ENCODE results near the gene EPB41L2.

The EPB41L2 gene

GRCh38 chr6:130903007-130903406, 160.0 kb downstream of the EPB41L2 start:
- H3K4me3 Mint-ChIP-seq: no peak overlapping the region

DNA sequence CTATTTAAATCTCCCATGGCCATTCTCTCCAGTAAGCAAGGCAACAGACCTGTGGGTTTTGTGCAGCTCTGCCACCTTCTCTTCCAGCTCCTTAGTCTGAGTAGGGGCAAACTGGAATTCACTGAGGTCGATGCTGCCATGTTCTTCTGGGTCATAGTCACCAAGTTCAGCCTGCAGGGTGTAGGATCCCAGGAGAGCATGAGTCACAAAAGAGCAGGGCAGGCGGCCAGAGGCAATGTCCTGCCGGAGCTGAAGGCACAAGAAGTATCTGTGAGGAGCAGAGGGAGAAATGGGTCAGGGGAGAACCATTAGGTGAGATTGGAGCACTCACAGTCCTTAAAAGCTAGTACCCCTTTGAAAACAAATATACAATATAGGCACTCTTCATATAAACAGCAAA, 162.1 kb downstream of the EPB41L2 start:
- H3K4me1 Mint-ChIP-seq (ENCODE audit: low read depth): no peaks in the 10 kb centered on the region
- peaks cover 5% of the 10 kb centered on the region for H3K36me3 Mint-ChIP-seq
- H3K9me3 Mint-ChIP-seq (ENCODE audit: low read depth): no peaks in the 10 kb centered on the region
- no peak overlapping the region for H3K27ac Mint-ChIP-seq
- no peaks in the 10 kb centered on the region for H3K27me3 Mint-ChIP-seq
- H3K4me3 Mint-ChIP-seq: no peak overlapping the region

More at GRCh38 chr6:130903007-130903406, 160.0 kb downstream of the EPB41L2 start:
- Mint-ChIP-seq H3K27ac (no peak overlapping the region), H3K36me3 (peaks cover 9% of the 10 kb centered on the region), H3K4me1 (ENCODE audit: low read depth) (no peaks in the 10 kb centered on the region), H3K27me3 (no peaks in the 10 kb centered on the region), H3K9me3 (ENCODE audit: low read depth) (no peaks in the 10 kb centered on the region)

- no peaks in the 10 kb centered on the region for H3K27me3 Mint-ChIP-seq
- no peaks in the 10 kb centered on the region for H3K9me3 Mint-ChIP-seq (ENCODE audit: low read depth)
- no peak overlapping the region for H3K27ac Mint-ChIP-seq
- no peak overlapping the region for H3K4me3 Mint-ChIP-seq
- no peaks in the 10 kb centered on the region for H3K4me1 Mint-ChIP-seq (ENCODE audit: low read depth)
- H3K36me3 Mint-ChIP-seq: peaks cover 9% of the 10 kb centered on the region
These were observed 166.8 kb downstream of the EPB41L2 start for GRCh38 chr6:130896249-130896648.

DNA sequence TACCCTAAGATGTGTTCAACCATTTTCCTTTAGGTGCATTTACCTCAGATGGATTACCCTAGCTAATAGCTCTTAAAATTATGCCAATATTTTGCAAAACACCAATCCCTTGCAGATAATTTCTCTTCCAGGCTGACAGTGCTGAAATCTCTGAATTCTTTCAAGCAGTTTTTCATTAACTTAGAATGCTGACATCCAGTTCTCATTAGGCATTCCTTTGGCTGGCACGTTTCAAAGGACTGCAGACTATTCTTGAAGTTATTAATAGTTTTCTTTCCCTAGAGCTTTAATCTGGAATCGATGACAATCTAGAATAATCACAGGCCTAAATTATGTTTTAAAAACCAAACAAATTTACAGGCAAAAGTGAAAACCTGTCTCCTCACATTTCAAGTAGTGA, 167.5 kb downstream of the EPB41L2 start:
- peaks cover 9% of the 10 kb centered on the region for H3K36me3 Mint-ChIP-seq
- H3K9me3 Mint-ChIP-seq (ENCODE audit: low read depth): no peaks in the 10 kb centered on the region
- H3K4me3 Mint-ChIP-seq: no peak overlapping the region
- H3K27me3 Mint-ChIP-seq: no peaks in the 10 kb centered on the region
- H3K27ac Mint-ChIP-seq: no peak overlapping the region
- no peaks in the 10 kb centered on the region for H3K4me1 Mint-ChIP-seq (ENCODE audit: low read depth)

- Mint-ChIP-seq H3K4me1 (ENCODE audit: low read depth) (no peaks in the 10 kb centered on the region), H3K27ac (no peak overlapping the region), H3K4me3 (no peak overlapping the region), H3K36me3 (peaks cover 5% of the 10 kb centered on the region), H3K27me3 (no peaks in the 10 kb centered on the region), H3K9me3 (ENCODE audit: low read depth) (no peaks in the 10 kb centered on the region)
These were observed 169.3 kb downstream of the EPB41L2 start for GRCh38 chr6:130893766-130894165.

GRCh38 chr6:130893277-130893676, 169.8 kb downstream of the EPB41L2 start:
- Mint-ChIP-seq H3K4me1 (ENCODE audit: low read depth) (no peaks in the 10 kb centered on the region), H3K36me3 (peaks cover 5% of the 10 kb centered on the region), H3K4me3 (no peak overlapping the region), H3K9me3 (ENCODE audit: low read depth) (no peaks in the 10 kb centered on the region), H3K27ac (no peak overlapping the region), H3K27me3 (no peaks in the 10 kb centered on the region)

- Mint-ChIP-seq H3K36me3 (peaks cover 5% of the 10 kb centered on the region), H3K4me1 (ENCODE audit: low read depth) (no peaks in the 10 kb centered on the region), H3K9me3 (ENCODE audit: low read depth) (no peaks in the 10 kb centered on the region), H3K27me3 (no peaks in the 10 kb centered on the region), H3K4me3 (no peak overlapping the region), H3K27ac (no peak overlapping the region)
These were observed 172.5 kb downstream of the EPB41L2 start for GRCh38 chr6:130890521-130890971.

GRCh38 chr6:130889423-130889822, 173.6 kb downstream of the EPB41L2 start:
- no peaks in the 10 kb centered on the region for H3K27me3 Mint-ChIP-seq
- peaks cover 5% of the 10 kb centered on the region for H3K36me3 Mint-ChIP-seq
- H3K4me1 Mint-ChIP-seq (ENCODE audit: low read depth): no peaks in the 10 kb centered on the region
- H3K4me3 Mint-ChIP-seq: no peak overlapping the region
- H3K9me3 Mint-ChIP-seq (ENCODE audit: low read depth): no peaks in the 10 kb centered on the region
- H3K27ac Mint-ChIP-seq: no peak overlapping the region

- no peak overlapping the region for H3K4me3 Mint-ChIP-seq
- no peaks in the 10 kb centered on the region for H3K36me3 Mint-ChIP-seq
- no peaks in the 10 kb centered on the region for H3K4me1 Mint-ChIP-seq (ENCODE audit: low read depth)
- no peaks in the 10 kb centered on the region for H3K27me3 Mint-ChIP-seq
- no peak overlapping the region for H3K27ac Mint-ChIP-seq
- H3K9me3 Mint-ChIP-seq (ENCODE audit: low read depth): no peaks in the 10 kb centered on the region
These were observed 174.8 kb downstream of the EPB41L2 start for GRCh38 chr6:130888246-130888645.

DNA sequence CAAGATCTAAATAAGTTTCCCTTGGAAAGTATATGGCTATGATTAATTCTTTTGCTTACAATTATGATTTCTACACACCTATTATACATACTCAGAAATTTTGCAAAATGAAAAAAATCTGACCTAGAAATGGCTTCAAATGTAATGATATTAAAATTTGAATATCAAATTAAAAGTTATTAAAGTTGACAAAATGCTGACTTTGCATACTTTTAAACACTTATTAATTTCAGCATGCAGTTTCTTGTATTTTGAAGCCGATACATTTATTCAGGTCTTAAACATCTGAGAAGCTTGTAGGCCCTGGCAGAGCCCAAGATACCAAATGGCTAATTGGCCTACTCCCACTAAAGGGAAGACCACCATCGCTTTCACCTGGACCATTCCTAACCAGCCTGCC, 176.1 kb downstream of the EPB41L2 start:
- no peaks in the 10 kb centered on the region for H3K4me1 Mint-ChIP-seq (ENCODE audit: low read depth)
- H3K27me3 Mint-ChIP-seq: no peaks in the 10 kb centered on the region
- H3K36me3 Mint-ChIP-seq: no peaks in the 10 kb centered on the region
- H3K4me3 Mint-ChIP-seq: no peak overlapping the region
- H3K9me3 Mint-ChIP-seq (ENCODE audit: low read depth): no peaks in the 10 kb centered on the region
- H3K27ac Mint-ChIP-seq: no peak overlapping the region

DNA sequence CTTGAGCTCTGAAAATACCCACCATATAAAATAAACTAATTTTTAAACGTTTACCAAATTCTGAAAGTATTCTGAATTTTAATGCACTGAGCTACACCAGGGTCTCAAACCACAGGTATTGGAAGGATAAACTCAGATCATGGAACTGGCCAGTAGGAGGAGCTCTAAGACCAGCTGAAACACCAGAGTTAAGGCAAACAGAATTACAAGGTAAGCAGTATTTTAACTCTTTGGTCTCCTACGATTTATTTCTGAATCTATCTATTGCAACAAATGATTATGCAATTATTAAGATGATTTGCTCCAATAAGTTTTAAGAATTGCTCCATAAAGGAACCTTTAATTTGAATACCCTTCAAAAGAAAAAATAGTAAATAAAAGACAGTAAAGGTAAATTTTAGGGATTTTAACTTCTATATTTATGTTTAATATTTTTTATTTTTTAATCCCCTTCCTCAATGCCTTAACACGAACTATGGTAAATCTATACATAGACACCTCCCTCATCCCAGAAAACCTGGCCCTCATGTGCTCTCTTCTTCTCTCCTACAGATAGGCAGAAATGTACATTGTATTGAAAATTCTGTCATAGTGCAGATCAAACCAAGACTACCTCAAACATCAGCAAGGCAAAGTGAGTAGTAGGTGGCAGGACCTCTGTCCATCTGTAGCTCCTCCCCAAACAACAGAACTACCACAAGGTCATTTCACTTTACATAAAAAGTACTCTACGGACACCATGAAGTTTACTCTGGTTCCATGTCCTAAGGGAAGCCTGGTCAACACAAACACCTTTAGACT, 177.5 kb downstream of the EPB41L2 start:
- Mint-ChIP-seq H3K27me3 (no peaks in the 10 kb centered on the region), H3K4me1 (ENCODE audit: low read depth) (no peaks in the 10 kb centered on the region), H3K27ac (no peak overlapping the region)

DNA sequence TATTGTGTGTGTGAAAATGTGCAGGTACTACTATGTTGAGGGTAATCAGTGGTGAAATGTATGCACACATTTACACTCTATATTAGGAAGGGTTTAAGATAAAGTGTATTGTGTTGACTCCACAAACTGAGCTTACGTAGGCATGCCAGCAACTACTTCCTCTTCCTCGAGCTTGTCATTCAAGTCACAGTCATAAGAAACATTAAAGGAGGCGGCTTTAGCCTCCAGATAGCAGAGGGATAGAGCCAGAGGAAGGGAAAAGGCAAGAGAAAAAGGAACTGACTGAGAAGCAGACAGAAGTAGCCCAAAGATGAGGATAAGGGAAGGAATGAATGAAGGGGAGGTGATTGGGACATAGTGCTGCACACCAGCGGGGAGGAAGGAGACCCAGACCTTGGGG, 180.7 kb downstream of the EPB41L2 start:
- Mint-ChIP-seq H3K4me3 (no peak overlapping the region), H3K36me3 (no peaks in the 10 kb centered on the region), H3K4me1 (ENCODE audit: low read depth) (no peaks in the 10 kb centered on the region), H3K9me3 (ENCODE audit: low read depth) (no peaks in the 10 kb centered on the region), H3K27ac (no peak overlapping the region), H3K27me3 (no peaks in the 10 kb centered on the region)

More for the DNA sequence above, 177.5 kb downstream of the EPB41L2 start:
- no peaks in the 10 kb centered on the region for H3K9me3 Mint-ChIP-seq (ENCODE audit: low read depth)
- no peaks in the 10 kb centered on the region for H3K36me3 Mint-ChIP-seq
- H3K4me3 Mint-ChIP-seq: no peak overlapping the region

DNA sequence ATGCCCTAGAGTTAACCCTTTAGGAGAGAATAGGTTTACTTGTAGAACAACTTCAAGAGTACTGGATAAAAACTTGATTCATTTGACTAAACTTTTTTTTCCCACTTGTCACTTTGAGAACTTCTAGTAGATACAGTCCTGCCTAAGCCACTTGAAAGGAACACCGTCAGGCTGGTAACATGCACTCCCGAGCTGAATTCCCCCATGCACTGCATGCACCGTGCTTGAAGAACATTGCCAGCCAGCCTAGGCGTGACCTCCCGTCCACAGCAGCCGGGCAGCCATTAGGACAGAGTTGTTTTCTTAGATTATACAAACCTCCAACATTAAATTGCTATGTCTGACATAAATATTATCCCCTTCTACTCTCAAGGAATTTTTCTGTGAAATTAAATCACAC, 183.2 kb downstream of the EPB41L2 start:
- no peak overlapping the region for H3K27ac Mint-ChIP-seq
- H3K27me3 Mint-ChIP-seq: no peaks in the 10 kb centered on the region
- no peaks in the 10 kb centered on the region for H3K36me3 Mint-ChIP-seq
- H3K4me1 Mint-ChIP-seq (ENCODE audit: low read depth): no peaks in the 10 kb centered on the region
- H3K4me3 Mint-ChIP-seq: no peak overlapping the region
- no peaks in the 10 kb centered on the region for H3K9me3 Mint-ChIP-seq (ENCODE audit: low read depth)

DNA sequence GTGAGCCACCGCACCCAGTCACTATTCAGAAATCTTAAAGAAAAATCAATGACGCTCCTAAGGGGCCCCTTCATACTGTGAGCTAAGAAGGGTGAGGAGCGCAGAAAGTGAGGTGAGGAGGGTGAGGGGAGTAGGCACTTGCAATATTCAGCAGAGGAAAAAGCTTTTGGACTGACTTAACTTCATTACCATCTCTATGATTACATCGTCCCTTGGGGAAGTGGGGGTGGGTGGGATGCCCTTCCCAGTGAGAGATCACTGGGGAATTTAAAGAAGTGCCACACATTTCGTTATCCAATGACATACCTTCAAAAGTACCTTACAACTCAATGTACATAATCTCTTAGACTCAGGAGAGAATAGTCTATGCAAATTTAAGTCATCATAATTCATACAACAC, 189.3 kb downstream of the EPB41L2 start:
- no peaks in the 10 kb centered on the region for H3K4me1 Mint-ChIP-seq (ENCODE audit: low read depth)
- H3K36me3 Mint-ChIP-seq: peaks cover 2% of the 10 kb centered on the region
- no peaks in the 10 kb centered on the region for H3K9me3 Mint-ChIP-seq (ENCODE audit: low read depth)
- H3K4me3 Mint-ChIP-seq: no peak overlapping the region
- H3K27ac Mint-ChIP-seq: no peak overlapping the region
- no peaks in the 10 kb centered on the region for H3K27me3 Mint-ChIP-seq

- Mint-ChIP-seq H3K4me1 (ENCODE audit: low read depth) (no peaks in the 10 kb centered on the region), H3K27me3 (no peaks in the 10 kb centered on the region), H3K4me3 (no peak overlapping the region), H3K36me3 (peaks cover 2% of the 10 kb centered on the region), H3K9me3 (ENCODE audit: low read depth) (no peaks in the 10 kb centered on the region), H3K27ac (no peak overlapping the region)
These were observed 190.6 kb downstream of the EPB41L2 start for GRCh38 chr6:130872250-130873095.
